ENCODE data around the gene TMEM8B.

Gene TMEM8B

GRCh38 chr9:35835216-35835632, 6.2 kb downstream of the TMEM8B start:
- in situ Hi-C loops (cut with HindIII; ENCODE audit: low sequenced_read_pairs), result no loop called here
- DNase-seq (ENCODE audit: low read depth), result no peak
- TF ChIP-seq CTCF (IDR thresholded peaks at IDR 0.05; ENCODE audit: low read depth, low read length, missing control alignments), result peak; percentile 16
- no peak overlapping the region for H3K4me3 ChIP-seq (ENCODE audit: low read depth, low read length)

- in situ Hi-C loops (cut with HindIII; ENCODE audit: low sequenced_read_pairs), result no loop called here
- H3K4me3 ChIP-seq (ENCODE audit: low read depth, low read length), result no peak overlapping the region
- TF ChIP-seq CTCF (IDR thresholded peaks at IDR 0.05; ENCODE audit: low read depth, low read length, missing control alignments), result no peak
- DNase-seq (ENCODE audit: low read depth), result no peak
These were observed 6.7 kb downstream of the TMEM8B start for GRCh38 chr9:35835766-35836165.

GRCh38 chr9:35836595-35836994, 7.6 kb downstream of the TMEM8B start:
- no peak overlapping the region for H3K4me3 ChIP-seq (ENCODE audit: low read depth, low read length)
- no peak for TF ChIP-seq CTCF (IDR thresholded peaks at IDR 0.05; ENCODE audit: low read depth, low read length, missing control alignments)
- DNase-seq (ENCODE audit: low read depth), result no peak
- in situ Hi-C loops (cut with HindIII; ENCODE audit: low sequenced_read_pairs), result no loop called here

GRCh38 chr9:35839926-35840325, 10.9 kb downstream of the TMEM8B start:
- no peak for TF ChIP-seq CTCF (IDR thresholded peaks at IDR 0.05; ENCODE audit: low read depth, low read length, missing control alignments)
- no peak overlapping the region for H3K4me3 ChIP-seq (ENCODE audit: low read depth, low read length)
- in situ Hi-C loops (cut with HindIII; ENCODE audit: low sequenced_read_pairs), result no loop called here
- no peak for DNase-seq (ENCODE audit: low read depth)

GRCh38 chr9:35840881-35841644, 12.0 kb downstream of the TMEM8B start:
- H3K4me3 ChIP-seq (ENCODE audit: low read depth, low read length), result no peak overlapping the region
- in situ Hi-C loops (cut with HindIII; ENCODE audit: low sequenced_read_pairs), result no loop called here
- no peak for TF ChIP-seq CTCF (IDR thresholded peaks at IDR 0.05; ENCODE audit: low read depth, low read length, missing control alignments)
- DNase-seq (ENCODE audit: low read depth), result no peak

GRCh38 chr9:35841645-35841900, 12.5 kb downstream of the TMEM8B start:
- TF ChIP-seq CTCF (IDR thresholded peaks at IDR 0.05; ENCODE audit: low read depth, low read length, missing control alignments), result no peak

More at GRCh38 chr9:35841645-35841900, 12.5 kb downstream of the TMEM8B start:
- DNase-seq (ENCODE audit: low read depth), result no peak
- in situ Hi-C loops (cut with HindIII; ENCODE audit: low sequenced_read_pairs), result no loop called here
- no peak overlapping the region for H3K4me3 ChIP-seq (ENCODE audit: low read depth, low read length)

Data from astrocyte of the cerebellum (primary cell).